Gastroesophageal sphincter (tissue), 3 donors: ENCODE measurements around the gene CLECL1.

ENCODE experiments used
- CTCF ChIP-seq, 4 experiments: fragments of 200-600 bp in 2 of 4; fragments of 450-650 bp in 2 of 4; sonication (generic) in 1 of 4; IDR thresholded peaks; one replicate each; pipeline ENCODE4 v1.5.1; 2017 to 2019; ENCODE audit warnings: antibody characterized with exemption in 4 of 4, mild to moderate bottlenecking in 2 of 4, moderate library complexity in 2 of 4
- POLR2A ChIP-seq, 2 donors: fragments of 450-650 bp; IDR thresholded peaks; one replicate each; pipeline ENCODE4 v1.6.1; 2017; ENCODE audit warnings: antibody characterized with exemption in 2 of 2, mild to moderate bottlenecking in 2 of 2, moderate library complexity in 1 of 2

GRCh38 chr12:9700606-9700956, 32.3 kb downstream of the CLECL1 start:
- TF ChIP-seq POLR2A (IDR thresholded peaks at IDR 0.05) (no peak), CTCF (IDR thresholded peaks at IDR 0.05) (no peak)
